GM15510 (cell line): ENCODE measurements around the gene HOXC9.

ENCODE experiments used
- POLR2A ChIP-seq: IDR thresholded peaks from 3 replicates; pipeline ENCODE4 v1.6.1; 2011; ENCODE audit warnings: borderline replicate concordance; ENCODE audit not compliant: insufficient read length; ENCODE audit errors: extremely low read depth

HOXC9 gene

DNA sequence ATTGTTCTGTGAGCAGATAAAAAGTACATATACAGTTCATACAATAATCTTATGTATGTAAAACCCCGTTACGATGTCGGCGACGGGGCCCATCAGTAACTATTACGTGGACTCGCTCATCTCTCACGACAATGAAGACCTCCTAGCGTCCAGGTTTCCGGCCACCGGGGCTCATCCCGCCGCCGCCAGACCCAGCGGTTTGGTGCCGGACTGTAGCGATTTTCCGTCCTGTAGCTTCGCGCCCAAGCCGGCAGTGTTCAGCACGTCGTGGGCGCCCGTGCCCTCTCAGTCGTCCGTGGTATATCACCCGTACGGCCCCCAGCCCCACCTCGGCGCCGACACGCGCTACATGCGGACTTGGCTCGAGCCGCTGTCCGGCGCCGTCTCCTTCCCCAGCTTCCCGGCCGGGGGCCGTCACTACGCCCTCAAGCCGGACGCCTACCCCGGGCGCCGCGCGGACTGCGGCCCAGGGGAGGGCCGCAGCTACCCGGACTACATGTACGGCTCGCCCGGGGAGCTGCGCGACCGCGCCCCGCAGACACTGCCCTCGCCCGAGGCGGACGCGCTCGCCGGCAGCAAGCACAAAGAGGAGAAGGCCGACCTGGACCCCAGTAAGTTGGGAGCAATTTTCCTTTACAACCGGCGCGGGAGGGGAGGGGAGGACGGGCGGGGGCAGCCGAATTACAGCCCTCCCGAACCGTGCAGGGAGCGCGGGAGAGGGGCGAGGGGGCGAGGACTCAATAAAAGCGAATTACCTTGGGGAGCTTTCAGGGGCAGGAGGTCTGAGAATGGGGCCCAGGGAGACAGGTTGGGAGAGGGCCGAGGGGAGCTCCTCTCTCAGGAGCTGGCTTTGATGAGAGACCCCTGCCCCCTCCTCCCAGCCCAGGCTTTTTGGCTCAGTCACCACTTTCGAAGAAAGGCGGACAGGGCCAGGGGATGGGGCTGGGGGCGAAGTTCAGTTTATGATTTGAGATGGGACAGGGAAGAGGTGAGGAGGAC, at the start of gene HOXC9:
Gene HOXC9 (plus strand): TSS at position 46 of the 999 bp plus-strand sequence. CDS start 28 bp downstream, at position 74.
- no peak for TF ChIP-seq POLR2A

DNA sequence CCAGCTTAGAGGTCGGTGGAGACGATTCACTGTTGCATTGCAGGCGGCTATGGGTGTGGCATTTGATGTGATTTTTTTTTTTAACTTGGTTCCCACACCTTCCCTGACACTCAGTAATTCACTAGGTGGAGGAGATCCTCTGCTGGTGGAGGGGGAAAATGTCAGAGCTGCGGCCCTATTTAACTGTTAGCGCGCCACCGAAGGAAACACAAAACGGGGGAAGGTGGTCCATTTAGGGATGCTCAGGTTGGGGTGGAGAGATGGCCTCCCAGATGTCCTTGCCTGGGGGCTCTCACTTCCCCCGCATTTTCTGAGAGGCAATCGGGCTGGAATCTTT, 49.6 kb upstream of the HOXC9 start:
- TF ChIP-seq POLR2A = no peak

DNA sequence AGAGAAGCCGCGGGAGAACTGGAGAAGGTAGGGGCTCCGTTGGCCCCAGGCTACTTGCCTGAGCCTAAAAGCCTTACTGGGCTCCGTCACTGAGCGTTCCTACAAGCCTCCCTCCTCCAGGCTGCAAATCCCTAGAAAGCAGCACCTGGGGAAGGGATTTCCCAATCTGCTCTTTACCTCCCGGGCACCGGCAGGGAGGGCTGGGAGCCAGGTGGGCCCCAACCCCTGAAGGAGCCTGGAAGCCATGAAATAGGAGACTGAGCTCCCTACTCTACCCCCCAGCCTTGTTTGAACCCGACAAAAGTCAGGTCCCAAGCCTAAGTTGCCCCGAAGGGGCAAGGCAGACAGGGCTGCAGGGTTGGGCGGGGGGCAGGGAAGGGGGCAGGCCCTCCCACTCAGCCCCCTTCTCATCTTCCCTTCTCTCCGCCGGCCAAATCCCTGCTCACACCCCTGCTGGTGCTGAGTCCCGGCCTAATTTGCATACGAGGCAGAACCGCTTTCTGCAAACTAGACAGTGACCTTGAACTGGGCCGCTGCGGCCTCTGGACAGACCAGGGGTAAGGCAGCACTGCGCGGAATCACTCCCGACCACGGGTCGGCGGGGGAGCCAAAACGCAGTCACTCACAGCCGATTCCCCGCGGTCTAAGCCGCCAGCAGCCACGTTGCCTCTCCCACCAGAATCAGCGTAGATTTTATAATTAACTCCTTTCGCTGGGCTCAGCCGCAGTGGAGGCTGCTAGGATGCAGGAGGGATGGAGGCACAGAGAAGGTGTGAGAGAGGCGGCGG, 49.0 kb upstream of the HOXC9 start:
- no peak for TF ChIP-seq POLR2A

GRCh38 chr12:53951577-53952334, 48.2 kb upstream of the HOXC9 start:
- no peak for TF ChIP-seq POLR2A

GRCh38 chr12:53952335-53952694, 47.6 kb upstream of the HOXC9 start:
- TF ChIP-seq POLR2A = no peak

DNA sequence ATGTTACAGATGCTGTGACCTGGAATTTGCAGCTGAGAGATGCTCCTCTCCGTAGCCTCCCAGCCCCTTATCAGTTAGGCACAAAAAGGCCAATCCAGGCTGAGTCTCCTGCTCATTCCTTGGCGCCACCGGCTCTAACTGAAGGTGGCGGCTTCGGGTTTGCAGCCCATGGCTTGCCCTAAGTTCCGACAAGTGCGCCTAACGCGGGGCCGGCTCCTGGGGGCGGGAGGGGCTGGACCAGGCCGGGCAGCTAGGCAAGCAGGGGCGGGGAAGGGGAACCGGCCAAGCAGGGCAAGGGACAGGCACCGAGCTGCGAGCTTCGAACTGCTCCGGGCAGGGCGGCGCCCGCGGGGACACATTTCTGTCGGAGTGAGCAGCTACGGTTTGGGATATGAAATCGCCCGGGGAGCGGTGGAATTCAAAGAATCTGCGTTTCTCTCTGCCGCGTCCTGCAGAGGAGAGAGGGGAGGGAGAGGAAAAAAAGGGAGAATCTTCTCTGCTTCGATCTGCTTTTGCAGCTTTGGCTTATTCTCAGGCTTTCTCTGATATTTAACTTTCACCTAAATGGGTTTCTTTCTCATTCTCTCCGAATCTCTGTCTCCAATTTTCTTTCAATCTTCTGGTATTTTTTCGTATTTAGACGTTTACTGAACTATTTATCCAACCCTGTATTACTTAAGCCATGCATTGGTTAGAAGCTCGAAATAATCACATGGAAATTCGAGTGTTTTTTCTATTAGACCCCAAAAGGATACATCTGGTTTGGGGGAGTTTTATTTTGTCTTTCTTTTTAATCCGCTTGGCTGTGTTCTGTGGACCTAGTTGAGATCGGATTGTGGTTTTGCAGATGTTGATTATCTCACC, 46.9 kb upstream of the HOXC9 start:
- TF ChIP-seq POLR2A = no peak

GRCh38 chr12:53953831-53954693, 45.9 kb upstream of the HOXC9 start:
- TF ChIP-seq POLR2A = no peak

DNA sequence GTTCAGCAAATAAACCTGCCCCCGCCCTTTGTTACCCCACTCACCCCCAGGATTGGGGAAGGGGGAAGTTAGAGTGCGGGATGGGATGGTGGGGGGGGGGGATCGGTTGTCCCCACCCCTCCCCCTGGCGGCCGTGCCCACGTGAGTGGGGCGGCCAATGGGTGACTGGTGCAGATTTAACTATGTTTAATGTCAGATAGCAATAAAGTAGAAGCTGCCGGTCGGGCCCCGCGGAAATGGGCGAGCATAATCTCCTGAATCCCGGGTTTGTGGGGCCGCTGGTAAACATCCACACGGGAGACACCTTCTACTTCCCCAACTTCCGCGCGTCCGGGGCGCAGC, 45.3 kb upstream of the HOXC9 start, which contains the start of gene HOXC12:
Gene HOXC12 (plus strand): TSS at position 210 of the 342 bp plus-strand sequence. CDS start 27 bp downstream, at position 237.
- TF ChIP-seq POLR2A = no peak

DNA sequence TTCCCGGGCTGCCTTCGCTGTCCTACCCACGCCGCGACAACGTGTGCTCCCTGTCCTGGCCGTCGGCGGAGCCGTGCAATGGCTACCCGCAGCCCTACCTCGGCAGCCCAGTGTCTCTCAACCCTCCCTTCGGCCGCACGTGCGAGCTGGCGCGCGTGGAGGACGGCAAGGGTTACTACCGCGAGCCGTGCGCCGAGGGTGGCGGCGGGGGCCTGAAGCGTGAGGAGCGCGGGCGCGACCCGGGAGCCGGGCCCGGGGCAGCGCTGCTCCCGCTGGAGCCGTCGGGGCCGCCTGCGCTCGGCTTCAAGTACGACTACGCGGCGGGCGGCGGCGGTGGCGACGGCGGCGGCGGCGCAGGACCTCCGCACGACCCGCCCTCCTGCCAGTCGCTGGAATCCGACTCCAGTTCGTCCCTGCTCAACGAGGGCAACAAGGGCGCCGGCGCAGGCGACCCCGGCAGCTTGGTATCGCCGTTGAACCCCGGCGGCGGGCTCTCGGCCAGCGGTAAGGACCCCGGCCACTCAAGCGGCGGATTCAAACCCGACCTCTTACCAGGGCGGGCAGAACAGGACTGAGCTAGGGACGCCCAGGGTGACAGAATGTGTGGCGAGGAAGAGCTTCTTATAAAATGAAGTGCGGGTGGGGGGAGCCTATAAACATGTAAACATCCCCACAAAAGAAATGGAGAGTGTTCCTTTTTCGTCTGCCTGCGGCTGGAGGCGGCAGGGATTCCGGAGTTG, 44.8 kb upstream of the HOXC9 start:
- no peak for TF ChIP-seq POLR2A

GRCh38 chr12:53955776-53956250, 44.1 kb upstream of the HOXC9 start:
- TF ChIP-seq POLR2A = no peak

GRCh38 chr12:53956251-53956887, 43.6 kb upstream of the HOXC9 start:
- TF ChIP-seq POLR2A = no peak
